Activated gamma-delta T cell (primary cell): ENCODE data around the gene HTR7.
"Not testable (repeated sequence)": the region's sequence is repeated elsewhere in the genome, so short reads cannot be mapped to it uniquely, and the experiment has no call there.

Source experiments
- DNase-seq: peaks from one replicate; lab custom pipeline; 2025; lab: John Stamatoyannopoulos, UW

The HTR7 gene

GRCh38 chr10:90858461-90858968, 676 bp upstream of the HTR7 start:
- no peak for DNase-seq

DNA sequence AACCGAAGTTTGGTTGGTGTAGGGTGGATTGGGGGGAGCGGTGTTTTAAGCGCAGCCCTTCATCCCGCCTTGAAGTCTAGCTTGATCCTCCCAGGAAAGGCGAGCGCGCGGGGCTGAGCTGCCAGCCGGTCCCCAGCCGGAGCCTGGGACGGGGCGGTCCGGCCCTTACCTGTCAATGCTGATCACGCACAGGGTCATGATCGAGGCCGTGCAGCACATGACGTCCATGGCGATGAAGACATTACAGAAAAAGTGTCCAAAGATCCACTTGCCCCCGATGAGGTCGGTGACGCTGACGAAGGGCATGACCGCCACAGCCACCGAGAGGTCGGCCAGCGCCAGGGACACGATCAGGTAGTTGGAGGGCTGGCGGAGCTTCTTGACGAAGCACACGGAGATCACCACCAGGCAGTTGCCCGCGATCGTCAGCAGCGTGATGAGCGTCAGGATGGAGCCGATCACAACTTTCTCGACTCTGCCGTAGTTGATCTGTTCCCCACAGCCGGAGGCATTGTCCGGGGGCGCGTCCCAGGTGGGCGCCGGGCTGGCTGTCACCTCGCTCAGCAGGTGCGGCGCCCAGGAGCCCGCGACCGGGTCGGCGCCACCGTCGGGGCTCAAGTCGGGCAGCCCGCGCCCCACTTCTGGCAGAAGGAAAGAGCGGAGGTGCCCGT, 740 bp downstream of the HTR7 start:
- no peak for DNase-seq

- no peak for DNase-seq
Measured at GRCh38 chr10:90856261-90856660, 1.6 kb downstream of the HTR7 start.

GRCh38 chr10:90855126-90855525, 2.7 kb downstream of the HTR7 start:
- no peak for DNase-seq

DNA sequence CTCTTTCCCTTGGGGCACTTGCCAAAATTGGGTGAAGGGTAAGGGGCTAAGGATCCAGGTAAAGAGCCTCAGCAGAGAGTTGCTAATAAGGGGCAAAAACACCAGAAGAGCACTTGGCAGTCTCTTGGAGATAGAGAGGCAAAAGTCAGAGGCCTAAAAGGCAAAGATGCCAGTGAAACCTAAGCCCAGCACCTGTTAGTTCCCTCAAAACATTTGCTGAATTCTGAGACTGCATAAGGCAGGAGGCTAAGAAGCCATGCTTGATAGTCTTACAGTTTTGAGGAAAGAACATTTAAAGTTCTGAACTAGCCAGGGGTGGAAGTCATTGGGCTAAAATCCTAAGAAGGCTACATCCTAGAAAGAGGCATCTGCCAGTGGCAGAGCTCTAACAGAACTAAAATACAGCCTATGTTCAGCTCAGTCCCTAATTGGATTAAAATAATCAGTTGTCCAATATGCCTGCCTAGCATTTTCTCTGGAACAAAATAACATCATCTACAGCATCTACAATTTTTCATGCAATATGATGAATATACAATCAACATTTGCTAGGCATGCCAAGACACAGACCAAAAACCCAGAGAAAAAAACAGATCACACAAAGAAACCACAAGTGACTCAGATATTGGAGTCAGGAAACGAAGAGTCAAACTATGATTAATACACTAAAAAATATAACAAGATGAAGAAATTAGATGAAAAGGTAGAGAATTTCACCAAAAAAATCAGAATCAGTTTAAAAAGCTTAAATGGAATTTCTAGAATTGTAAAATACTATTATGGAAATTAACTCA, 7.7 kb downstream of the HTR7 start:
- no peak for DNase-seq

GRCh38 chr10:90847436-90847835, 10.4 kb downstream of the HTR7 start:
- no peak for DNase-seq

- no peak for DNase-seq
Measured at GRCh38 chr10:90846746-90847145, 11.1 kb downstream of the HTR7 start.

DNA sequence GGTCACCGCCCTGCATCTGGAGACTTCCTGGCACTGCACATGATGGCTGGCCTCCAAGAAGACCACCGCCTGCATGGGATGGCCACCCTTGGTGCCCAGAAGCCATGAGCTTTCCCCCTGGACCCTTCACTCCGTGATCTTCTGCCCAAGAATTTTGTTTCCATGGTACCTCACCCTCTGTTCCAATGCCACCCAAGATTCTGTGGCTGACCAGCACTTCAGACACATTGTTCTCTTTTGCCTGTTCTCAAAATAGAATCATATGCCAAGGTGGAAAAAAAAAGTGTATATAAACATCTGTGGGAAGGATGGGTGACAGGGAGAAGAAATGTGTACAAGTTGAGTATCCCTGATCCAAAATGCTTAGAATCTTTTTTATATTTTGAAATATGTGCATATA, 12.1 kb downstream of the HTR7 start:
- no peak for DNase-seq

GRCh38 chr10:90842725-90843124, 15.1 kb downstream of the HTR7 start:
- no peak for DNase-seq

- DNase-seq, result no peak
Measured at GRCh38 chr10:90837486-90837885, 20.4 kb downstream of the HTR7 start.

DNA sequence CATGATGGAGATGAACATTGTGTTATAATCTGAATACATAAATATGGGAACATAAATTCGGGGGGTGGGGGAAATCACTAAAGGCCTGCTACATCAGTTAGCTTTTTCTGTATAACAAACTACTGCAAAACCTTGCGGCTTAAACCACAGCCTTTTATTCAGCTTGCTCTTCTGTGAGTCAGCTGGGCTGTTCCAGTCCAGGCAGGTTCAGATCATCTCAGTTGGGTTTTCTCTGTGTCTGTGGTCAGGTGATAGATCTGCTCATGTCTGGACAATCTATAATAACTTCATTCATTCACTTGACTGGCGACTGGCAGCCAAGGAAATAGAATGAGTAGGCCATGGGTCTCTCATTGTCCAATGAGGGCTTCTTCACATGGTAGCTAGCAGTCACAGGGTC, 23.5 kb downstream of the HTR7 start:
- no peak for DNase-seq

GRCh38 chr10:90832111-90832510, 25.7 kb downstream of the HTR7 start:
- no peak for DNase-seq

DNA sequence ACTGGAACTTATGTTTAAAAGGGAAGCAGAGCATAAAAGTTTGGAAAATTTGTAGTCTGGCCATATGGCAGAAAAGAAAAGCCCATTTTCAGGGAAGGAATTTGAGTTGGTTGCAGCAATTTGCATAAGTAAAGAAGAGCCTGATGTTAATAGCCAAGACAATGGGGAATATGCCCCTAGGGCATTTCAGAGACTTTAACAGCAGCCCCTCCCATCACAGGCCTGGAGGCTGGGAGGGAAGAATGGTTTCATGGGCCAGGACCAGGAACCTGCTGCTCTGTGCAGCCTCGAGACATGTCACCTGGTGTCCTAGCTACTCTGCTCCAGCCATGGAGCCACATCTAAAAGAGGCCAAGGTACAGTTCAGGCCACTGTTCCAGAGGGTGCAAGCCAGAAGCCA, 35.3 kb downstream of the HTR7 start:
- no peak for DNase-seq

DNA sequence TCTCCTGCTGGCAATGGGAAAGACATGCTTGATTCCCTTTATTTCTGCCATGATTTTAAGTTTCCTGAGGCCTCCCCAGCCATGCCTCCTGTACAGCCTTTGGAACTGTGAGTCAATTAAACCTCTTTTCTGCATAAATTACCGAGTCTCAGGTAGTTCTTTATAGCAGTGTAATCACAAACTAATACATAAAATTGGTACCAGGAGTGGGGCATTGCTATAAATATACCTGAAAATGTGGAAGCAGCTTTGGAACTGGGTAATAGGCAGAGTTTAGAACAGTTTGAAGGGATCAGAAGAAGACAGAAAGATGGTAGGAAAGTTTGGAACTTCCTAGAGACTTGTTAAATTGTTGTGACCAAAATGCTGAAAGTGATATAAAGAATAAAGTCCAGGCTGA, 36.0 kb downstream of the HTR7 start:
- not testable (repeated sequence) for DNase-seq

DNA sequence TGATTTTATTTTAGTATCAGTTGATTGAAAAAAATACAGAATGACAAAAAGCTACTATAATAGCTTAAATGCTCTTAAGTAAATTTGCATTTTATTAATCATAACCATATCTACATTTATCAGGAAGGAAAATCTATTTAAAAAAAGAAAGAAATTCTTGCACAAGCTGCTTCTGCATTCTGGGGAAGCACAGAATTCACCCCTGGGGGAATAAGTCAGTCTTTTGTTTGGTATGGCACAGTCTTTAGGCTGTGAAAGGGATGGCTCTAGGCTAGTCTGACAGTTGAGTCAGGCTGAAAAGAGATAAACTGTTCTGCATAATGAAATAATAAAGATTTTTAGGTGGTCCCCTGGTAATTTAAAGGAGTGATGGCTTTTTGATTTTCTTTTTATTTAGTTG, 37.9 kb downstream of the HTR7 start:
- no peak for DNase-seq

DNA sequence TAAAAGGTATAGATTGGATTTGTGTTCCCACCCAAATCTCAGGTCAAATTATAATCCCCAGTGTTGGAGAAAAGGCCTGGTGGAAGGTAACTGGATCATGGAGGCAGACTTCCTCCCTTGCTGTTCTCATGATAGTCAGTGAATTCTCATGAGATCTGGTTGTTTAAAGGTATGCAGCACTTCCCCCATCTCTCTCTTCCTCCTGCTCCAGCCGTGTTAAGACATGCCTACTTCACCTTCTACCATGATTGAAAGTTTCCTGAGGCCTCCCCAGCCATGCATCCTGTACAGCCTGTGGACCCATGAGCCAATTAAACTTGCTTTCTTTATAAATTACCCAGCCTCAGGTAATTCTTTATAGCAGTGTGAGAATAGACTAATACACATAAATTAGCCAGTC, 39.1 kb downstream of the HTR7 start:
- no peak for DNase-seq

GRCh38 chr10:90817128-90817889, 40.5 kb downstream of the HTR7 start:
- no peak for DNase-seq

GRCh38 chr10:90816466-90816865, 41.4 kb downstream of the HTR7 start:
- no peak for DNase-seq

DNA sequence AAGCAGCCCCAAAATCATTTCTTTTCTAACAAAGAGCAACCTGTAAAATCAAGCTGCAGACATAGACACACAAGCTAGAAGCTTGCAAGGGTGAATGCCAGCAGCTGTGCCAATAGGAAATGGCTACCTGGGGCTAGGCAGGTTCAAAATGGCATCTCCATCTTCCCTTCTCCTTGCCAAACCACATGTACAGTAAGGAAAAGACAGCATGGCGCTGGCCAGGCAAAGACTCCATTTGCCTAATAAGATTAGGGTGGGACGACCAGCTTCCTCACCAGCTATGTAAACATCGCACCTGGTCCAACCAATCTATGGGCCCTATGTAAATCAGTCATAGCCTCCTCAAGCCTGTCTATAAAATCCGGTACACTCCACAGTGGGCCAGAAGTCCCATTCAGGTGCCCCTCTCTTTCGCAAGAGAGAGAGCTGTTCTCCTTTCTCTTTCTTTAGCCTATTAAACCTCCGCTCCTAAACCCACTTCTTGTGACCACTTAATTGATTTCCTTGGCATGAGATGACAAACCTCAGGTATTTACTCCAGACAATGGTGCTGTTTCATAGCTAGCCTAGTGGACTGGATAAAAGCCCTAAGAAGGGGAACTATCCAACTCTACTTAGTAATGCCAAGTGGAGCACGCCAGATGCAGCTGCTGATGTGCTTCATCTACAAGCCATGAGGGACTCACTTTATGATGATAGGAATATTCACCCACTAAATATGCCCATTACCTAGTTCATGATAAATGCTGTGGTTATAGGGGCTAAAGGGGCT, 44.1 kb downstream of the HTR7 start:
- DNase-seq, result no peak

GRCh38 chr10:90807106-90807505, 50.7 kb downstream of the HTR7 start:
- DNase-seq, result not testable (repeated sequence)

DNA sequence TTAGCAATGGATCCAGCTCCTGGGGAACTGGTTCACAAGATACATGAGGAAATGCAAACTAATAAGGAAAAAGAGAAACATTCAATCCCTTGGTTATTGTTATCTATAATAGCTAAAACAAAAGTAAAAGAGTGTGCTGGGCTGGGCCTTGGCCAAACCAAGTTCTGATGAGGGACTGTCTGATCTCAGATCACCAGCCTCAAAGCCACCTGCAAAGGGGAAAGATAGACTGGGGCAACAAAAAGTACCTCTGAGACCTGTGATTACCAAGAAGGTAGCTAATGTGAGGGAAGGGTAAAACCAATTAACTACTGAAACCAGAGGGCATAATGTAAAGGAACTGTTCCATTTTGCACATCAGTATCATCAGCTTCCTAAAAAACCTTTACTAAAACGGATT, 51.2 kb downstream of the HTR7 start:
- DNase-seq, result no peak

GRCh38 chr10:90805206-90805605, 52.6 kb downstream of the HTR7 start:
- no peak for DNase-seq
